Right cardiac atrium (tissue), 5 donors: ENCODE measurements around the gene FXN. TPM values are rescaled to one million over a fixed set of nuclear protein-coding genes. Genes with fewer than 3 reads are reported as not detected.
"Not testable (repeated sequence)": the region's sequence is repeated elsewhere in the genome, so short reads cannot be mapped to it uniquely, and the experiment has no call there.

ENCODE experiments used
- ATAC-seq, 2 donors: fragments of 200-7000 bp; cut with Tn5 transposase; one replicate each; pipeline versions ENCODE4 v1.8.0 to v1.9.1; 2020; ENCODE audit warnings: moderate library complexity in 2 of 2, mild to moderate bottlenecking in 1 of 2
- DNase-seq, 3 donors: peaks; one replicate each; pipeline ENCODE4 v3.0.0-alpha.2; 2020
- H3K27ac ChIP-seq: one replicate; pipeline ENCODE4 v1.5.1; 2013; ENCODE audit warnings: mild to moderate bottlenecking, low read length, control low read depth, moderate library complexity
- H3K27me3 ChIP-seq: one replicate; pipeline ENCODE4 v1.6.1; 2013; ENCODE audit not compliant: control insufficient read depth, insufficient read depth
- H3K4me1 ChIP-seq: one replicate; pipeline ENCODE4 v1.6.1; 2013; ENCODE audit warnings: low read length; ENCODE audit not compliant: control insufficient read depth, insufficient read depth
- H3K4me3 ChIP-seq: one replicate; pipeline ENCODE4 v1.5.1; 2013; ENCODE audit warnings: low read length, control low read depth
- H3K9me3 ChIP-seq: one replicate; pipeline ENCODE4 v1.6.1; 2013; ENCODE audit warnings: low read length; ENCODE audit not compliant: control insufficient read depth
- WGBS: extraction: QIAGEN DNeasy Blood & Tissue Kit; methylation state at CpG from one replicate; pipeline ENCODE4 v1.1.7; 2013; 5-methylcytosine and 5-hydroxymethylcytosine counted together
- intact Hi-C, 4 donors: fragments of 100-400 bp; cut with DNase I; formaldehyde crosslinking; loops; one replicate each; pipeline versions ENCODE4 v1.11.0 to v1.14.0; 2022 to 2023
- polyA plus RNA-seq: library from polyadenylated mRNA; stranded (reverse); fragments of 200-250 nt; gene quantifications from one replicate; pipeline ENCODE4 v1.2.3, GENCODE V29; 2013
- total RNA-seq, 4 donors: library from RNA; stranded (reverse); fragmentation: NEBNext Ultra II Directional; extraction: Animal tissue kit (Norgen Biotek cat#: 25700); gene quantifications; one replicate each; pipeline ENCODE4 v1.2.1, GENCODE V29; 2021
- donor health status: healthy with polysubstance abuse.
- donor health status: DM: no; HTN: yes; CAD: no.
- donor health status: DM: no; HTN: no; CAD: no.
- donor health status: DM: no; HTN: yes; CAD: no; lungs with severe emphysema.
- donor health status: DM: yes; HTN: yes; CAD: no.

FXN gene
- total and polyA plus RNA-seq, 5 donors: 18.1 to 28.9 (median 28.0) TPM

DNA sequence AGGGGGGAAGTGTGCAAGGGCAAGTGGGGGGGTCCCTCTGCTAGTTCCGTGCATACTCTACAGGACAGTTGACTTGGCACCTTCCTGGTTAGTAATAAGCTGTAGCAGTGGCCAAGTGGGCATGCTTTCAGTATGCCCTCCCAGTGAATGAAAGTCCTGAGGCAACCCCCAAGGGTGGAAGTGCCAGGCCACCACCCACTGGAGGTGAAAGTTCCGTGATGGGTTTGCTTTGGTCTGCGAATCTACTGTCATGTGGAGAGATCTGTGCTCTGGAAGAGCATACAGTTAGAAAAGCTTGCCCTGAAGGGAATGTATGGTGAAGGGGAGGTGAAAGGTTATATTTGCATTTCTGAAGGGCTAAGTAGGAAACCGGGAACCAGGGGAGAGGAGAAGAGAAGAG lies 10.3 kb downstream of the FXN start:
- no peak overlapping the region for H3K27ac ChIP-seq
- H3K4me3 ChIP-seq: no peak overlapping the region
- WGBS: 80% methylated on average over 4 of the region's 4 CpGs
- DNase-seq (no peak), ATAC-seq (no peak)
- no peaks in the 10 kb centered on the region for H3K9me3 ChIP-seq
- H3K27me3 ChIP-seq: no peaks in the 10 kb centered on the region
- peaks cover 8% of the 10 kb centered on the region for H3K4me1 ChIP-seq
- intact Hi-C loops: loop anchor here in 1 of 4 donors (5.0 kb wide), 1 partner anchor 156 kb away; no protein-coding TSS in a partner anchor

- WGBS: 56% methylated on average over 4 of the region's 4 CpGs
- Histone ChIP-seq H3K4me1 (peaks cover 8% of the 10 kb centered on the region), H3K27ac (peak overlapping the region; percentile 13), H3K4me3 (no peak overlapping the region), H3K9me3 (no peaks in the 10 kb centered on the region), H3K27me3 (no peaks in the 10 kb centered on the region)
- ATAC-seq: peak in 1 of 2 donors; percentile 34
- no peak for DNase-seq
- intact Hi-C loops: loop anchor here in 1 of 4 donors (5.0 kb wide), 1 partner anchor 156 kb away; no protein-coding TSS in a partner anchor
These were observed 11.2 kb downstream of the FXN start for GRCh38 chr9:69046723-69047122.

GRCh38 chr9:69047371-69047770 lies 11.8 kb downstream of the FXN start:
- 45% methylated on average over 4 of the region's 4 CpGs for WGBS
- H3K9me3 ChIP-seq: no peaks in the 10 kb centered on the region
- no peak overlapping the region for H3K27ac ChIP-seq
- no peaks in the 10 kb centered on the region for H3K27me3 ChIP-seq
- intact Hi-C loops: loop anchor here in 1 of 4 donors (5.0 kb wide), 1 partner anchor 155 kb away; no protein-coding TSS in a partner anchor
- peak in 1 of 3 donors; percentile 46 for DNase-seq
- no peak overlapping the region for H3K4me3 ChIP-seq
- H3K4me1 ChIP-seq: peaks cover 8% of the 10 kb centered on the region
- peak; percentile 7 to 35 for ATAC-seq

DNA sequence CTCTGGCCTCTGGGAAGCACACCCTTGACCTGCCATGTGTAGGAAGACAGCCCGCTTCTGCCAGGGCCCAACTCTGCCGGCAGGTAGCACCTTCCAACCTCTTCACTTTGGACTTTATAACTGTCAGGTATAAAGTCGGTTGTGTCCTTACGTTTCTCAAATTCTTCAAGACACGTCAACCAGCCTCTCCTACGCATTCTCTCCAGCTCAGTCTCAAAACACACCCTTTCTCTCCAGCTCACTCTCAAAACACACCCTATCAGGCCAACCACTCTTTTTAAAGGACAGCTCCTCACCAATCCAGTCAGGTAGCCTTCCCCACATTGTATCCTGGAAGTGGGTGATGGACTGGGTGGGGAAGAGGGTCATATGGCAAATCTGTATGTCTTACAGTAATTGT lies 13.5 kb downstream of the FXN start:
- WGBS: 80% methylated on average over 6 of the region's 6 CpGs
- no peak for ATAC-seq

GRCh38 chr9:69050936-69051335 lies 15.4 kb downstream of the FXN start:
- DNase-seq, H3K4me3 ChIP-seq, H3K9me3 ChIP-seq, H3K27ac ChIP-seq, H3K27me3 ChIP-seq, H3K4me1 ChIP-seq, ATAC-seq: not testable (repeated sequence)
- WGBS: 91% methylated on average over 12 of the region's 12 CpGs
- intact Hi-C loops: loop anchor here in 2 of 4 donors (5.0 to 10.0 kb wide), 3 partner anchors 84 to 146 kb away; no protein-coding TSS in a partner anchor

More for the DNA sequence above, 13.5 kb downstream of the FXN start:
- no peak for DNase-seq
- peaks cover 8% of the 10 kb centered on the region for H3K4me1 ChIP-seq
- no peaks in the 10 kb centered on the region for H3K9me3 ChIP-seq
- H3K4me3 ChIP-seq: no peak overlapping the region
- no peaks in the 10 kb centered on the region for H3K27me3 ChIP-seq
- H3K27ac ChIP-seq: no peak overlapping the region
- intact Hi-C loops: loop anchor here in 1 of 4 donors (5.0 kb wide), 1 partner anchor 153 kb away; no protein-coding TSS in a partner anchor

- DNase-seq (no peak), ATAC-seq (no peak)
- H3K4me3 ChIP-seq: no peak overlapping the region
- H3K9me3 ChIP-seq: no peaks in the 10 kb centered on the region
- no peak overlapping the region for H3K27ac ChIP-seq
- H3K4me1 ChIP-seq: no peaks in the 10 kb centered on the region
- no peaks in the 10 kb centered on the region for H3K27me3 ChIP-seq
- 71% methylated on average over 1 of the region's 1 CpG for WGBS
- intact Hi-C loops: loop anchor here (2.0 to 10.0 kb wide), 4 partner anchors 80 to 142 kb away; no protein-coding TSS in a partner anchor
These were observed 19.4 kb downstream of the FXN start for GRCh38 chr9:69054989-69055388.

GRCh38 chr9:69056191-69056815 lies 20.8 kb downstream of the FXN start:
- intact Hi-C loops: loop anchor here in 2 of 4 donors (5.0 to 10.0 kb wide), 2 partner anchors 78 to 136 kb away; no protein-coding TSS in a partner anchor

DNA sequence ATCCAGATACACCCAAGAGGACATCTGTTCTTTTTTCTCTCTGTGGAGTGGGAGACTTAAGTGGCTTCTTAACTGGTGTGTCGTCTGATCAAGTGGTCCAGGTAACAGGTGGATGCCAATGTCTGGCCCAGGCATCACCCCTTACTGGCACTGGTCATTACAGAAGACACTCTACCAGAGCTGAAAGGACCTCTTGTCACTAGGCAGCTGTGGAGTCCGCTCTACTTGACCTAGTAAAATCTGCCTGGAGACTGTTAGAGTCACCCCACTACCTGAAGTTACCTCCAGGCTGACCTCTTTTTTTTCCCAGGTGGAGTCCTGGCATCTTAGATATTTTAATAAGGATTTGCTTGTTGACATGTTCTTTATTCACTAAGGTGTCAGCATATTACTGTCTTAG lies 22.5 kb downstream of the FXN start:
- no peak overlapping the region for H3K4me3 ChIP-seq
- DNase-seq (no peak), ATAC-seq (no peak)
- no peaks in the 10 kb centered on the region for H3K4me1 ChIP-seq
- intact Hi-C loops: loop anchor here in 2 of 4 donors (5.0 to 10.0 kb wide), 2 partner anchors 77 to 134 kb away; no protein-coding TSS in a partner anchor
- H3K27ac ChIP-seq: no peak overlapping the region
- 88% methylated on average over 2 of the region's 2 CpGs for WGBS
- no peaks in the 10 kb centered on the region for H3K27me3 ChIP-seq
- no peaks in the 10 kb centered on the region for H3K9me3 ChIP-seq

More at GRCh38 chr9:69056191-69056815, 20.8 kb downstream of the FXN start:
- Histone ChIP-seq H3K27ac (no peak overlapping the region), H3K4me1 (no peaks in the 10 kb centered on the region), H3K27me3 (no peaks in the 10 kb centered on the region), H3K4me3 (no peak overlapping the region), H3K9me3 (no peaks in the 10 kb centered on the region)
- ATAC-seq (no peak), DNase-seq (no peak)
- 94% methylated on average over 4 of the region's 4 CpGs for WGBS

- intact Hi-C loops: no loop called here
- no peaks in the 10 kb centered on the region for H3K27me3 ChIP-seq
- DNase-seq (no peak), ATAC-seq (no peak)
- no peaks in the 10 kb centered on the region for H3K9me3 ChIP-seq
- H3K4me1 ChIP-seq: peaks cover 3% of the 10 kb centered on the region
- WGBS: 46% methylated on average over 1 of the region's 1 CpG
- no peak overlapping the region for H3K4me3 ChIP-seq
- no peak overlapping the region for H3K27ac ChIP-seq
These were observed 25.2 kb downstream of the FXN start for GRCh38 chr9:69060766-69061165.

GRCh38 chr9:69062195-69062594 lies 26.6 kb downstream of the FXN start:
- intact Hi-C loops: no loop called here
- Histone ChIP-seq H3K4me3 (no peak overlapping the region), H3K27ac (no peak overlapping the region), H3K27me3 (no peaks in the 10 kb centered on the region), H3K4me1 (peaks cover 3% of the 10 kb centered on the region), H3K9me3 (no peaks in the 10 kb centered on the region)
- no peak for DNase-seq
- 97% methylated on average over 5 of the region's 5 CpGs for WGBS
- ATAC-seq: no peak

- 65% methylated on average over 4 of the region's 4 CpGs for WGBS
- H3K27ac ChIP-seq: no peak overlapping the region
- H3K4me1 ChIP-seq: peaks cover 3% of the 10 kb centered on the region
- intact Hi-C loops: no loop called here
- no peak for DNase-seq
- H3K27me3 ChIP-seq: no peaks in the 10 kb centered on the region
- no peaks in the 10 kb centered on the region for H3K9me3 ChIP-seq
- no peak for ATAC-seq
- no peak overlapping the region for H3K4me3 ChIP-seq
These were observed 28.3 kb downstream of the FXN start for GRCh38 chr9:69063839-69064238.
